Measurements from ENCODE around the gene AKNAD1. TPM values are rescaled to one million over a fixed set of nuclear protein-coding genes. Genes with fewer than 3 reads are reported as not detected.

The AKNAD1 gene
- total RNA-seq, 2 experiments from 2014 or later = not detected

- TF ChIP-seq, protein P1, sequence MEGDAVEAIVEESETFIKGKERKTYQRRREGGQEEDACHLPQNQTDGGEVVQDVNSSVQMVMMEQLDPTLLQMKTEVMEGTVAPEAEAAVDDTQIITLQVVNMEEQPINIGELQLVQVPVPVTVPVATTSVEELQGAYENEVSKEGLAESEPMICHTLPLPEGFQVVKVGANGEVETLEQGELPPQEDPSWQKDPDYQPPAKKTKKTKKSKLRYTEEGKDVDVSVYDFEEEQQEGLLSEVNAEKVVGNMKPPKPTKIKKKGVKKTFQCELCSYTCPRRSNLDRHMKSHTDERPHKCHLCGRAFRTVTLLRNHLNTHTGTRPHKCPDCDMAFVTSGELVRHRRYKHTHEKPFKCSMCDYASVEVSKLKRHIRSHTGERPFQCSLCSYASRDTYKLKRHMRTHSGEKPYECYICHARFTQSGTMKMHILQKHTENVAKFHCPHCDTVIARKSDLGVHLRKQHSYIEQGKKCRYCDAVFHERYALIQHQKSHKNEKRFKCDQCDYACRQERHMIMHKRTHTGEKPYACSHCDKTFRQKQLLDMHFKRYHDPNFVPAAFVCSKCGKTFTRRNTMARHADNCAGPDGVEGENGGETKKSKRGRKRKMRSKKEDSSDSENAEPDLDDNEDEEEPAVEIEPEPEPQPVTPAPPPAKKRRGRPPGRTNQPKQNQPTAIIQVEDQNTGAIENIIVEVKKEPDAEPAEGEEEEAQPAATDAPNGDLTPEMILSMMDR (conservative IDR thresholded peaks at IDR 0.05; ENCODE audit: low read length) = no peak
- TF ChIP-seq EZH2phosphoT487 (IDR thresholded peaks at IDR 0.05; ENCODE audit: borderline replicate concordance, low read depth, low read length) = no peak
- H3K9me2 ChIP-seq (ENCODE audit: insufficient read depth, low read length) = no peaks in the 10 kb centered on the region
- intact Hi-C loops (cut with micrococcal nuclease; ENCODE audit: unreplicated experiment) = no loop called here
- H3K27ac ChIP-seq (ENCODE audit: low read depth, low read length, poor library complexity, severe bottlenecking) = no peak overlapping the region
- no peaks in the 10 kb centered on the region for H4K20me1 ChIP-seq (ENCODE audit: insufficient read depth, low read length)
- CTCF ChIA-PET (ENCODE audit: unreplicated experiment) = no interaction called here
- BruUV-seq (replicated peaks) = no TSS peak
- no peaks in the 10 kb centered on the region for H3K4me1 ChIP-seq (ENCODE audit: insufficient read depth, low read length, poor library complexity, severe bottlenecking)
- H3K36me3 ChIP-seq (ENCODE audit: insufficient read depth, low read length) = no peaks in the 10 kb centered on the region
- no peak overlapping the region for H3K4me2 ChIP-seq (ENCODE audit: low read length)
- no peak overlapping the region for H2AFZ ChIP-seq (ENCODE audit: low read length)
- no peaks in the 10 kb centered on the region for H3K79me2 ChIP-seq (ENCODE audit: insufficient read depth, low read depth, low read length)
- H3K4me3 ChIP-seq (ENCODE audit: low read depth, low read length, poor library complexity, severe bottlenecking) = no peak overlapping the region
- H3K9me3 ChIP-seq (ENCODE audit: low read length) = no peaks in the 10 kb centered on the region
- no peak for DNase-seq (ENCODE audit: low spot score)
- POLR2A ChIA-PET = interaction anchor here (0.9 to 1.2 kb wide), 2 partner anchors 8 to 14 kb away, joined by 3 to 4 read pairs; no protein-coding TSS in a partner anchor
Observed at GRCh38 chr1:108851567-108851966, 5.3 kb downstream of the AKNAD1 start.

- no peaks in the 10 kb centered on the region for H3K79me2 ChIP-seq (ENCODE audit: insufficient read depth, low read depth, low read length)
- H3K27ac ChIP-seq (ENCODE audit: low read depth, low read length, poor library complexity, severe bottlenecking) = no peak overlapping the region
- H3K4me2 ChIP-seq (ENCODE audit: low read length) = no peak overlapping the region
- intact Hi-C loops (cut with micrococcal nuclease; ENCODE audit: unreplicated experiment) = no loop called here
- H3K9me3 ChIP-seq (ENCODE audit: low read length) = no peaks in the 10 kb centered on the region
- DNase-seq (ENCODE audit: low spot score) = no peak
- H4K20me1 ChIP-seq (ENCODE audit: insufficient read depth, low read length) = no peaks in the 10 kb centered on the region
- BruUV-seq (replicated peaks) = no TSS peak
- POLR2A ChIA-PET = no interaction called here
- H3K36me3 ChIP-seq (ENCODE audit: insufficient read depth, low read length) = no peaks in the 10 kb centered on the region
- H3K4me3 ChIP-seq (ENCODE audit: low read depth, low read length, poor library complexity, severe bottlenecking) = no peak overlapping the region
- TF ChIP-seq EZH2phosphoT487 (IDR thresholded peaks at IDR 0.05; ENCODE audit: borderline replicate concordance, low read depth, low read length) = no peak
- TF ChIP-seq, protein P1 (conservative IDR thresholded peaks at IDR 0.05; ENCODE audit: low read length) = no peak
- no peaks in the 10 kb centered on the region for H3K9me2 ChIP-seq (ENCODE audit: insufficient read depth, low read length)
- CTCF ChIA-PET (ENCODE audit: unreplicated experiment) = no interaction called here
- H2AFZ ChIP-seq (ENCODE audit: low read length) = no peak overlapping the region
- H3K4me1 ChIP-seq (ENCODE audit: insufficient read depth, low read length, poor library complexity, severe bottlenecking) = no peaks in the 10 kb centered on the region
Observed at GRCh38 chr1:108850929-108851328, 6.0 kb downstream of the AKNAD1 start.

- Histone ChIP-seq H2AFZ (ENCODE audit: low read length) (no peak overlapping the region), H3K9me2 (ENCODE audit: insufficient read depth, low read length) (no peaks in the 10 kb centered on the region), H3K27ac (ENCODE audit: low read depth, low read length, poor library complexity, severe bottlenecking) (no peak overlapping the region), H3K4me2 (ENCODE audit: low read length) (no peak overlapping the region), H3K4me3 (ENCODE audit: low read depth, low read length, poor library complexity, severe bottlenecking) (no peak overlapping the region), H3K36me3 (ENCODE audit: insufficient read depth, low read length) (no peaks in the 10 kb centered on the region), H4K20me1 (ENCODE audit: insufficient read depth, low read length) (no peaks in the 10 kb centered on the region), H3K4me1 (ENCODE audit: insufficient read depth, low read length, poor library complexity, severe bottlenecking) (no peaks in the 10 kb centered on the region), H3K9me3 (ENCODE audit: low read length) (no peaks in the 10 kb centered on the region), H3K79me2 (ENCODE audit: insufficient read depth, low read depth, low read length) (no peaks in the 10 kb centered on the region)
- intact Hi-C loops (cut with micrococcal nuclease; ENCODE audit: unreplicated experiment) = no loop called here
- BruUV-seq (replicated peaks) = no TSS peak
- ChIA-PET POLR2A (interaction anchor here (0.8 kb wide), 1 partner anchor 85 kb away, joined by 3 read pairs; no protein-coding TSS in a partner anchor), CTCF (ENCODE audit: unreplicated experiment) (no interaction called here)
- DNase-seq (ENCODE audit: low spot score) = no peak
- TF ChIP-seq, protein P1 (conservative IDR thresholded peaks at IDR 0.05; ENCODE audit: low read length) = no peak
- TF ChIP-seq EZH2phosphoT487 (IDR thresholded peaks at IDR 0.05; ENCODE audit: borderline replicate concordance, low read depth, low read length) = no peak
Observed at GRCh38 chr1:108848806-108849205, 8.1 kb downstream of the AKNAD1 start.
